HG03280 (cell line): ENCODE measurements around the gene TMIGD1.

Experiments used
- ATAC-seq: cut with Tn5 transposase; IDR thresholded peaks from one replicate; pipeline ENCODE4 v1.9.1; 2021; ENCODE audit warnings: mild to moderate bottlenecking, moderate library complexity; ENCODE audit not compliant: unreplicated experiment

Gene TMIGD1

GRCh38 chr17:30336369-30337171 is 2.7 kb upstream of the TMIGD1 start:
- ATAC-seq, result no peak

- no peak for ATAC-seq
Measured at GRCh38 chr17:30334421-30334820, 564 bp upstream of the TMIGD1 start.

- ATAC-seq, result no peak
Measured at GRCh38 chr17:30332057-30332542, 1.8 kb downstream of the TMIGD1 start.

GRCh38 chr17:30326809-30327208 is 7.0 kb downstream of the TMIGD1 start:
- ATAC-seq, result no peak

- ATAC-seq, result no peak
Measured at GRCh38 chr17:30324723-30325122, 9.1 kb downstream of the TMIGD1 start.

GRCh38 chr17:30323895-30324319 is 9.9 kb downstream of the TMIGD1 start:
- no peak for ATAC-seq

GRCh38 chr17:30323262-30323894 is 10.5 kb downstream of the TMIGD1 start:
- no peak for ATAC-seq

- no peak for ATAC-seq
Measured at GRCh38 chr17:30321314-30321713, 12.5 kb downstream of the TMIGD1 start.

- ATAC-seq, result no peak
Measured at GRCh38 chr17:30318155-30318554, 15.7 kb downstream of the TMIGD1 start.

- ATAC-seq, result no peak
Measured at GRCh38 chr17:30316736-30317135, 17.1 kb downstream of the TMIGD1 start.

GRCh38 chr17:30315106-30315505 is 18.8 kb downstream of the TMIGD1 start:
- no peak for ATAC-seq

- no peak for ATAC-seq
Measured at GRCh38 chr17:30314474-30314873, 19.4 kb downstream of the TMIGD1 start.

GRCh38 chr17:30312226-30312625 is 21.6 kb downstream of the TMIGD1 start:
- no peak for ATAC-seq

- ATAC-seq, result no peak
Measured at GRCh38 chr17:30310562-30310961, 23.3 kb downstream of the TMIGD1 start.

- ATAC-seq, result no peak
Measured at GRCh38 chr17:30309591-30309990, 24.3 kb downstream of the TMIGD1 start.

- ATAC-seq, result no peak
Measured at GRCh38 chr17:30308406-30308805, 25.5 kb downstream of the TMIGD1 start.

GRCh38 chr17:30304778-30305177 is 29.1 kb downstream of the TMIGD1 start:
- ATAC-seq, result no peak

GRCh38 chr17:30302241-30302640 is 31.6 kb downstream of the TMIGD1 start:
- no peak for ATAC-seq

GRCh38 chr17:30300818-30301217 is 33.0 kb downstream of the TMIGD1 start:
- no peak for ATAC-seq

- ATAC-seq, result no peak
Measured at GRCh38 chr17:30299000-30299399, 34.9 kb downstream of the TMIGD1 start.

GRCh38 chr17:30297715-30298114 is 36.1 kb downstream of the TMIGD1 start:
- ATAC-seq, result no peak

- ATAC-seq, result no peak
Measured at GRCh38 chr17:30296499-30297080, 37.3 kb downstream of the TMIGD1 start.
